NCI-H1105 treated with DMSO at 0.1 percent for 48 hours (cell line): ENCODE data around the gene DEFB114.

Experiments used
- DNase-seq: peaks from one replicate; lab custom pipeline; 2025; lab: John Stamatoyannopoulos, UW

Gene DEFB114

DNA sequence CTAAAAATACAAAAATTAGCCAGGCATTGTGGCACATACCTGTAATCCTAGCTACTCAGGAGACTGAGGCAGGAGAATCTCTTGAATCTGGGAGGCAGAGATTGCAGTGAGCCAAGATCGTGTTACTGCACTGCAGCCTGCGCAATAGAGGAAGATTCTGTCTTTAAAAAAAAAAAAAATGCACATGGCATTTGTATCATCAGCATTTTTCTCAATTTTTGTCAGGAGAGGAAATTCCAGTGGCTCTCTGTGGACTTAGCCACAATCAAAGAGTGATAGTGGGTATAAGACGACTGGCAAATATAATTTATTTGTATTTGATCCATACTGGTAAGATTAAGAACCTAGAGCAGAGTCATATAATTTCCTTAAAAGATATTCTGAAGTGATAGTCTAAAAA, 28.6 kb downstream of the DEFB114 start:
- DNase-seq: no peak

DNA sequence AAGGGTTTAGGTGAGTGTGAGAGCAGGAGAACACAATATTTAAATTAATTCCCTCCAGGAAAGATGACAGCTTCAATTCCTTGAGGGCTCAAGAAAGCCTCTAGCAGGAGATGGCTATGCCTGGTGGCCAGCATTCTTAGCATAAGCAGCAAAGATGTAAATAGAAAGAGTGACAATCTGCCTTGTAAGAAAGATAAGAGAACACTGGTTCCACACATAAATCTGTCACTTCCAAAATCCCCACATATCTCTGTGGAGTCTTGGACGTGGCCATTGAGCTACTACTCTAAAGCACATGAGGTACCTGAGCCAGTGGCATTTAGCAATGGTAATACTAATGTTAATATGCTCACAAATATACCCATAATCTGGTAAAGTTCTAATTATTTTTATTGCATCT, 29.2 kb downstream of the DEFB114 start:
- no peak for DNase-seq

DNA sequence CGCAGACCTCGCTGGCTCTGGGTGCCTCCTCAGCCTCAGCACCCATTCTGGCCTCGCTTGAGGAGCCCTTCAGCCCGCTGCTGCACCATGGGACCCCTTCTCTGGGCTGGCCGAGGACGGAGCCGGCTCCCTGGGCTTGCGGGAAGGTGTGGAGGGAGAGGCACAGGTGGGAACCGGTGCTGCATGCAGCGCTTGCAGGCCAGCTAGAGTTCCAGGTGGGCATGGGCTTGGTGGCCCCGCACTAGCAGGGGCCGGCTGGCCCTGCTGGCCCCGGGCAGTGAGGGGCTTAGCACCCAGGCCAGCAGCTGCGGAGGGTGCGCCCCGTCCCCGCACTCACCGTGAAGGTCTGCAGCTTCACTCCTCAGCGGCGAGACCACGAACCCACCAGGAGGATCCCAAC, 30.4 kb downstream of the DEFB114 start:
- DNase-seq: no peak

DNA sequence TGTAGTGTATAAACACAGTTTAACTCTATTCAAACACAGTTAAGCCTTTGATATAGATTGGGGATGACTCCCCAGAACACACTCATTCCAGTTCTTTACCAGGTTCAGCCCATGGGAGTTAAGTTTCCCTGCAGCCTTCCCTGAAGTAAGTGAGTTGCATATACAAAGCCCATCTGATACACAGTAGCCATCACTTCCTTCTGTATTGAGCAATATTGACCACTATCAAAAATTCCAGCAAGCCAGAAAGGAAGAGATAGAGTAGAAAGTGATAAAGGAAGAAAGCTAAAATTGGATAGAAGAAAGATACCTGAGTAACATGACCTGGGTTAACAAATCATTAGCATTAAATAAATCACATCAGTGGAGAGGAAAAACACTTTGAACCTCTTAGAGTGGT, 34.6 kb downstream of the DEFB114 start:
- no peak for DNase-seq

DNA sequence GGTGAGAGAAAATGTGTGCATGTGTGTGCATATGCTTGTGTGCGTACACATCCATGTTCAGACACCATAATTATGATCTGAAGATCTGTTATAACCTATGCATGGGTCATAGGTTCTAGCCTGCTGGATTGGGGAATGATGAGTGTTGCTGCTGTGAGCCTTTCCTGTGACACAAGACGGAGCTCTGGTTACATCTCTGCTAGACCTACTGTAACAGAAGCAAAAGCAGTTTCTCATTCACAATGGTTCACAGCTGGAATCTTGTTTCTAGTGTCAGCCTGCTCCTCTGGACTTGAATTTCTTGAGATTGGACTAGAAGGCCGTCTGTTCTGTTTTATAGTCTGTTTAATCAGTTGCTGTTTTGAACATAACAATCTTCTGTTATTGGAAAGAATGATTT, 40.1 kb downstream of the DEFB114 start:
- peak; percentile 10 for DNase-seq

DNA sequence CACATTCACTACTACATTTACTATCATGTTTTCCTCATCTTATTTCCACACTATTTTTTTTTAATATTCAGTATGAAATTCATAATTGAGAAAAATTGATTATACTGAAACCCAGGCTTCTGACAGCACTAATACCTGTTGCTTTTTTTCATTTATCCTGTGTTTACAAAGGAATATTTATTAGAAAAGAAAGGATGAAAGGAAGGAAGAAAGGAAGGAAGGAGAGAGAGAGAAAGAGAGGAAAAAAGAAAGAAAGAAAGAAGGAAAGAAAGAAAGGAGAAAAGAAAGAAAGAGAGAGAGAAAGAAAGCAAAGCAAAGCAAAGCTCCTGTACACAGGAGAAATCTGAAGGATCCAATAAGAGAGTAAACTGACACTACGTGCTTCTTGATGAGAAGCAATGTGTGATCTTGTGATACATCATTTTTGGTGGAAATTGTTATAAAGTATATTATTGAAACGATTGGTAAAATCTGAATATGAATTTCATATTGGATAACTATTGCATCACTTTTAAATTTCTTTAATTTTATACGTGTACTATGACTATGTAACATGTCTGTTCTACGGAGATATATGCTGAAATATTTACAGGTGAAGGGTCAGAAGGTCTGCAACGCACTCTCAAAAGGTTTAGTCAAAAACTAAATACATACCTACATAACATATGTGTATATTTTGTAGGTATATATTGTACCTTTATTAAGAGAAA, 43.9 kb downstream of the DEFB114 start:
- no peak for DNase-seq

DNA sequence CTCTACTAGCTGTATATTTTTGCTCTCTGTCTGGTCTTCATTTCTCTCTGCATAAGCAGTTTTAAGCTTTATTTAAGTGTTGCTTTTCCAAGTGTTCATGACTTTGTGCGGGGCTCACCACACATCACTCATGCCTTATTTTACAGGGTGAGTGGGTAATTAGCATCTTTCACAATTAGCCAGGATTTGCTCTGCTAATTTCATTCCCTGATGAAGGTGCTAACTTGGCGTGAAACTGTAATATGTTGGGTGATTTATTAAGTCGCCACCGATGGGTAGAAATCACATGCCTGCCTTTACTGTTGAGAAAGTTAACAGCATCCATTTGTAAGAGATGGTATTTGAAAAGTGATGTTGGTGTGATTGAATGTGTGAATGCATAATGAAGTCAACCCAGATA, 44.7 kb downstream of the DEFB114 start:
- no peak for DNase-seq

DNA sequence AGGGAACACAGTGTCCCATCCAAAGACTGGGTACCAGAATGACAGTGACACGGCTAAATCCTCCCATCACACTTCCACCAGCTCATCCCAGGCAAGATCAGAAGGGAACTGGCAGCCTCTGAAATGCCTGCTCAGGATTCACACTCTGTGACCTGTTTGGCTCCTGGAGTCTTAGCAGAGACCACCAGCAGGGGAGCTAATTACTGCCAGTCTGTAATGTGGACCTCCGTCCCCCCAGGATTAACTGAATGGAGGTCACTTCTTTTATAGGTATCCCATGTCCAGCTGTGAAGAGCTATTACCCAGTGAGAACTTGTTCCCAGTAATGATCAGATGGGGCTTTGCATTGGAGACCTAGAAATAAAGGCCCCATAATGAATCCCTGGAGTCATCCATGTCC, 45.2 kb downstream of the DEFB114 start:
- no peak for DNase-seq

DNA sequence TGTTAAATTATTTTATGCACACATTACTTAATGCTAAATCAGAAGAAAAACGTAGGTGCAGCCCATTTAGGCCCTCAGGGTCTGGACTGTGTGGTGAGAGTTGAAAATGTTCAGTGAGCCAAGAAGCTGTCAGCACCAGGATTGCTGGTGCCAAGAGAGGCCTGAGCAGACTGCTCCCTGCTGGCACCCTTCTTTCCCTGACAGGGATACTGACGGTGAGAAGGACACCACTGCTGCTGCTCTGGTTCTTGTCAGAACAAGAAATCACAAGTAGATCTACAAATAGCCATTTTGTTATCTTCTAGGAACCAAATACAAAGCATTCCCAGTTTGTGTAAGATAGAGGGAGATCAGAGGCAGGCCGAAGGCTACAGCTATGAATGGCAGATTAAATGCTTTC, 48.9 kb downstream of the DEFB114 start:
- DNase-seq: no peak

DNA sequence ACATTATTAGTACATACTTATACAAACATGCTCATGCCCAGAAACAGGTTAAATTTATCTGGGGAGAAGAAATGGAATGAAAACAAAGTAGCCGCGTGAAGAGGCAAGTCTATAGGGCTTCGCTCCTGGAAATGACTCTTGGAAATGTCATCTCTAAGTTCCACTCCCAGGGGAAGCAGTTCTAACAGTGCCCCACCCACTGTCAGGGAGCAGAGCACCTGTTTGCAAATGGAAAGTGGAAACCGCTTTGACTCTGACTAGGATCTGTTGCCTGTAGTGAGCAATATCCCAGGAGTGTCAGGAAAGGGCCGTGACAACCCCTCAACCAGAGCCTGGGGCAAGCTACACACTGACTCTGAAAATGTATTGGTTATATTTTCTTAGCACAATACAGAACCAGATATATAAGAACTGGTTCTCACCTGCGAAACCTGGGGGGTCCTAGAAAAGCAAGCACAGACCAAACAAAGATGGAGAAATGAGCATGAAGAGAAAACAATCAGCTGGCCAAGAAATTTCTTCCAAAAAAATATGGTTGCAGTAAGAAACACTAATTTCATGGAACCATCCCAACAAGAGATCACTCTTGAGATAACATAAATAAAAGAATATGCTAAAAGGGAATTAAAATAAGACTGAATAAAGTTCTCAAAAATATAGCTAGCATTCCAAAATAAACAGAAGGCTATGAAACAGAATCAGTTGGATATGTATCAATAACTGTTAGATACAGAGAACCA, 50.2 kb downstream of the DEFB114 start:
- DNase-seq: peak; percentile 71

DNA sequence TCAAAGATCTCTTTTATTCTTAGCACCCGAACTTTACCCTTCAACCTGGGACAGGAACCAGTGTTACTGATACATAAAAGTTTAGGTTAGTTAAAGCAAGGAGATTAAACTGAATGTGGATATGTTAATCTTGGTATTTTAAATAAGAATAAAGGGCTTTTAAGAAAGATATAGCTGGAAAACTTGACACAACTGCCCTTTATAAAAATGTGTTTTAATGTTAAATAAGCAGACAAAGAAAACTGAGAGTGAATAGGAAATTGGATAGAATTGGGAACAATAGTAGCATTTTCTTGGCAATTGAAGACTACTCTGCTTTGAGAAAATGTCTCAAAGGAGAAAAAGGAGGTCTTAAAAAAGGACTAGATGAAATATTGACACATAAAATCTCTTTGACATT, 51.8 kb downstream of the DEFB114 start:
- no peak for DNase-seq

DNA sequence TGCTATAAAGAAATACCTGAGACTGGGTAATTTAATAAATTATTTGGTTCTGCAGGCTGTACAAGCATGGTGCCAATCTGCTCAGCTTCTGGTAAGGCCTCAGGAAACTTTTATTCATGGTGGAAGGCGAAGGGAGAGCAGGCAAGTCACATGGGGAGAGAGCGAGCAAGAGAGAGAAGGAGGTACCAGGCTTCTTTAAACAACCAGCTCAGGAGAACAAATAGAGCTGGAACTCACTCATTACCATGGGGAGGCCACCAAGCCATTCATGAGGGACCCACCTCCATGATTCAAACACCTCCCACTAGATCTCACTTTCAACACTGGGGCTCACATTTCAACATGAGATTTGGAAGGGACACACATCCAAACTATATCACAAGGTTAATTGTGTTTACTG, 52.7 kb downstream of the DEFB114 start:
- no peak for DNase-seq
